ENCODE measurements around the gene H6PD. TPM values are rescaled to one million over a fixed set of nuclear protein-coding genes. Genes with fewer than 3 reads are reported as not detected.

H6PD gene
- total RNA-seq, 2 experiments from 2014 or later, result 12.9 to 13.2 TPM

DNA sequence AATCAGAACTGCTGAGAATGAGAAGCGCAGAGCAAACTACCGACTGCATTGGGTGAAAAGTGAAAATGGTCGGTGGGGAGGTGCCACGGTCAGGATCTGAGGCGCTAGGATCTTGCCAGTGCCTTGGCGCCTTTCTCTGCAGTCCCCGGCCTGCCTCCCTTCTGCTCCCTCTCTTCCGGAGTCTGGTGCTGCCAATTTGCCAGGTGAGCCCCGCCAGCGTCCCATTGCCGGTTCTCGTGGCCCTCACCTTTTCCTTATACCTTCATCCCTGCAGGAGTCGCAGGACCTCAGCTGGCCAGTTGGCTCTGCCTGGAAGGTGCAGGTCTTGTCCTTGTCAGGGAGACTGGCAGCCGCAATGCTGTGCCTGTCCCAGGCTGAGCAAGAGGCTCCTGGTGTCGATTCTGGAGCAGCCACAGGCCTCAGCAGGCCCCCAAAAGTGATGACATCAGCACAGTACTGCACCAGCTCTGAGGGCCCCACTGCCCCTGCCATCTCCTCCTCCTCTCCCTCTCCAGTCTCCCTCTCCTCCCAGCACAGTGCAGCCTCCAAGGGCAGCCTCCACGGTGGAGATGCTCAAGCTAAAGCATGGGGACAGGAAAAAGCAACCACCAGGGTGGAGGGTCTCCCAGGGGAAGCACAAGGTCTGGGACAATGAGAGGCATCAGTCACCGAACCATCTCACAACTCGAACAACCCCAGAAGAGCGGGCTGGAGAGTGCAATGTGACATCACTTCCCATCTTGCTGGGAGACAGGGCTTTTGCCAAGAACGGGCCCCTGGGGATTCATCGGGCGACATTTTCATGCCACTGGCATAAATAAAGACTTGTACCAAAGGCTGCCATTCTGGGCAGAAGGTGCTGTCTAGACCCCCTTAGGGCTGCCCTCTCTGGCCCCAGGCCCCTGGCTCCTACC is 37.1 kb upstream of the H6PD start:
- POLR2A ChIA-PET, result interaction anchor here (1.2 kb wide), 1 partner anchor 10 kb away, joined by 3 read pairs; no protein-coding TSS in a partner anchor
- Mint-ChIP-seq H3K27ac (no peak overlapping the region), H3K36me3 (ENCODE audit: low read depth) (no peaks in the 10 kb centered on the region), H3K9me3 (no peaks in the 10 kb centered on the region), H3K4me3 (no peak overlapping the region), H3K27me3 (peaks cover 64% of the 10 kb centered on the region), H3K4me1 (peaks cover 34% of the 10 kb centered on the region)
- no peak for DNase-seq
- CTCF ChIA-PET, result interaction anchor here (0.6 to 1.8 kb wide), 16 partner anchors 9 to 359 kb away, joined by 3 to 12 read pairs (median 4); partner anchors contain the start of gene H6PD

DNA sequence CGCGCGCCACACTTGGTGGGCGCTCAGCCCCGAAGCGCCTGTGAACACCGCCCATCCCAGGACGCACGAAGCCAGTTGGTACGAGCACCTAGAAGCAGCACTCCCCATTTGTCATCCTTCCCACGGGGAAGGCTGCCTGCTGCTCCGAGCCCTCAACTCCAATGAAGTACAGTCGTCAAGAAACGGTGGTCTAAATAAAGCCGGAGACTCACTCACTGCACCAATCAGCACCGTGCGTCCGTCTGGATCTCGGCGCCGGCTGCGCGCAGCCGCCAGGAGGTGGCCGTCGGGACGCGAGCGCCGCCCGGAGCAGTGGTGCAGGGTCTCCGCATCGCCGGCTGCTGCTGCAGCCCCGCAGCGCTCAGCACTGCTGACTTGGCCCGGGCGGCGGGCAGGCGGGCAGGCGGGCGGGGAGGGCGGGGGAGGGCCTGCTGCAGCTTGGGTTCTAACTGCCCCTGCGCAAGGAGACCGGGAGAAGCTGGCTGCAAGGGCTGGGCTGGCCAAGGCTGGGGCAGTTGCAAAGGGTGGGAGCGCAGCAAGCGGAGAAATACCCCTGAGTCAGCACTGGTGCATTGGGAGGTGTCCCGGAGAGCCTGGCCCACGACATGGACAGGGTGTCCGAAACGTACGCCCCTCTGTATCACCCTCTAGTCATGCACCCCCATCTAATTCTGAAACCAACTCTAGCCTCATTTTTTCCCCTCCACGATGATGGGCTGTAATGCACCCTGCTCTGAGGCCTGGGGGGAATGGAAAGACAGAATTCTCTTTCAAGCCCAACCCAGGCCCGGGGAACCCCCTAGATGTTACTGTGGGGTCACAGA is 35.8 kb upstream of the H6PD start:
- no peak overlapping the region for H3K27ac Mint-ChIP-seq
- no peak for DNase-seq
- H3K9me3 Mint-ChIP-seq, result no peaks in the 10 kb centered on the region
- no peaks in the 10 kb centered on the region for H3K36me3 Mint-ChIP-seq (ENCODE audit: low read depth)
- H3K4me3 Mint-ChIP-seq, result no peak overlapping the region
- ChIA-PET CTCF (interaction anchor here (0.6 to 1.5 kb wide), 4 partner anchors 10 to 88 kb away, joined by 3 to 4 read pairs (median 3); no protein-coding TSS in a partner anchor), POLR2A (no interaction called here)
- H3K27me3 Mint-ChIP-seq, result peaks cover 71% of the 10 kb centered on the region
- H3K4me1 Mint-ChIP-seq, result peaks cover 47% of the 10 kb centered on the region

DNA sequence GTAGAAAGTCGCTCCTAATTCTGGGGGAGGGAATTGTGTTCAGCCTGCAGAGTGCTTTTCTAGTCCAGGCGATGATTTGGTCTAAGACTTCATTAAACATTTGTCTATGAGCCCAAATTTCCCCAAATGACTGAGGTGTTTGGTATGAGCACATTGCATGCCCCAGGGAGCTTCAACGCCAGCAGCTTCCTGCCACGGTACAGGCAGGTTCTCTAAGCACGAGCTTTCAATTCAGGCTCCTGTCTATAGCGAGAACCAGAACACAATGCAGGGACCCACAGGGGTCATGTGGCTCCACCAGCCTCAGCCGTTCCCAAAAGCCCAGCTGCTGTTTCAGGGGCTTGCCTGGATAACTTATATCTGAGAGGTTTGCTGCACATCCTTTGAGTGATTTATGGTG is 34.1 kb upstream of the H6PD start:
- POLR2A ChIA-PET, result interaction anchor here (0.8 to 1.1 kb wide), 3 partner anchors 17 to 35 kb away, joined by 3 to 4 read pairs (median 3); no protein-coding TSS in a partner anchor
- Mint-ChIP-seq H3K27me3 (peaks cover 76% of the 10 kb centered on the region), H3K4me1 (peaks cover 52% of the 10 kb centered on the region), H3K9me3 (no peaks in the 10 kb centered on the region), H3K27ac (no peak overlapping the region), H3K4me3 (no peak overlapping the region), H3K36me3 (ENCODE audit: low read depth) (no peaks in the 10 kb centered on the region)
- DNase-seq, result no peak
- CTCF ChIA-PET, result interaction anchor here (0.7 to 2.3 kb wide), 5 partner anchors 14 to 90 kb away, joined by 3 to 12 read pairs (median 4); no protein-coding TSS in a partner anchor

DNA sequence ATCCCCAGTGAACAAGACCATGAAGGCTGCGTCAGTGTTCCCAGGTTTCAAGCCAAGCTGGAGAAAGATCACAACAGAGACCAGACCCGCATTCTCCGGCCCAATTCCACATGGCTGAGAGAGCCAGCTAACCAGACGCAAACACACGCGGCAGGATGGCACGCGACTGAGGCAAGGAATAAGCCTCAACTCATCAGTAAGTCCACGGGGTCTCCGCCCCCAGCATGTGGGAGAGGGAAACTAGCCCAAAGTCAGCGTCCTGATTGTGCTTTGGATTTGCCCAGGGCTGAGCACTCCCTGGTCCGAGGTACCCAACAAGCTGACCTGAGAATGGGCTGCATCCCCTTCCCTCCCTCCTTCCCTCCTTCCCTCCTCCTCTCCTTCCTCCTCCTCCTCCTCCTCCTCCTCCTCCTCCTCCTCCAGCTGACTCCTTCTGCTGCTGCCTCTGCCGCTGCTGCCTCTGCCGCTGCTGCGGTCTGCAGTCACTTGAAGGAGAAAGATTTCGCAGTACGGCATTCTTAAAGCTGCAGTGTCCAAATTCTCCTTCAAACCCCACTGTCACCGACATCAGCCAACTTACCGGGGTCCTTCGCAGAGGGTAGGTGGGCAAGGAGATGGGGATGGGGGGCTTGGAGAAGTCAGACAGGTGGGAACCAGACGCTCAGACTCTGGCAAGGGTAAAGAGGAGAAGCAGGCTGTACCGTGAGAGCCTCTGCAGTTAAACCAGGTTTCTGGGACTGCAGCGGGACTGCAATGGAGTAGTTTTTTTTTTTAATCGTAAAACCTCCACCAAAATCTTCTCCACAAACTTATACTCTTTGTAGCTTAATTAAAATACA is 33.0 kb upstream of the H6PD start:
- no peak overlapping the region for H3K27ac Mint-ChIP-seq
- peaks cover 44% of the 10 kb centered on the region for H3K4me1 Mint-ChIP-seq
- peak overlapping the region; percentile 12 for H3K4me3 Mint-ChIP-seq
- no peaks in the 10 kb centered on the region for H3K36me3 Mint-ChIP-seq (ENCODE audit: low read depth)
- ChIA-PET POLR2A (interaction anchor here (1.1 kb wide), 1 partner anchor 34 kb away, joined by 3 read pairs; no protein-coding TSS in a partner anchor), CTCF (interaction anchor here (0.8 to 2.3 kb wide), 5 partner anchors 48 to 91 kb away, joined by 3 to 12 read pairs (median 3); no protein-coding TSS in a partner anchor)
- H3K9me3 Mint-ChIP-seq, result no peaks in the 10 kb centered on the region
- peaks cover 84% of the 10 kb centered on the region for H3K27me3 Mint-ChIP-seq
- DNase-seq, result no peak

DNA sequence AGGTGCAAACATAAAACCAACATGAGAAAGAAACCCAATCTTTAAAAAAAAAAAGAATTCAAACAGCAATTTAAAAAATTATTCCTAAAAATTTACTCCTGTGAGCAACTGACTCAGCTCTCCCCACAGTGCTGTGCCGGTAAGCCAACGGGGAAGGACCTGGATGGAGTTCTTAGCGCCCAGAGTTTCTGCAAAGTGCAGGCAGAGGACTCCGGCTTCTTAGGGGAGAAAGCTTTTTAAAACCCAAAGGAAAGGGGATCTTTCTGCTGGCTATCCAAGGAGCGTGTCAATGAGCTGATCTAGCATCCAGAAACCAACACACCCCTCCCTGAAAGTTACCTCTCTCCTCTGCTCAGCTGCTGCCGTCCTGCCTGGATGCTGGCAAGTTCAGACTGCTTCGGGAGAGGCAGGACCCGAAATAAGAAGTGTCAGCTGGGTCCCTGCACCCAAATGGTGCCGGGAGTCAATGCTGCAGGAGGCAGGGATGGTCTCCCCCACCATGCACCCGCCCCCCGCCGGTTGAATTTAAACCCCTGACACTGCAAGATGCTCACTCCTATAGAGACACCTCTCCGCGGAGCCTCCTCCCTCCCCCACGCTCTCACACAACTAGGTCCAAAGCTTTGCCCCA is 32.2 kb upstream of the H6PD start:
- Mint-ChIP-seq H3K27ac (no peak overlapping the region), H3K27me3 (peaks cover 86% of the 10 kb centered on the region), H3K9me3 (no peaks in the 10 kb centered on the region), H3K4me1 (peaks cover 45% of the 10 kb centered on the region), H3K4me3 (no peak overlapping the region), H3K36me3 (ENCODE audit: low read depth) (no peaks in the 10 kb centered on the region)
- DNase-seq, result no peak
- ChIA-PET CTCF (interaction anchor here (0.8 to 2.3 kb wide), 3 partner anchors 47 to 92 kb away, joined by 3 to 12 read pairs (median 3); no protein-coding TSS in a partner anchor), POLR2A (interaction anchor here (0.6 kb wide), 1 partner anchor 51 kb away, joined by 3 read pairs; no protein-coding TSS in a partner anchor)

DNA sequence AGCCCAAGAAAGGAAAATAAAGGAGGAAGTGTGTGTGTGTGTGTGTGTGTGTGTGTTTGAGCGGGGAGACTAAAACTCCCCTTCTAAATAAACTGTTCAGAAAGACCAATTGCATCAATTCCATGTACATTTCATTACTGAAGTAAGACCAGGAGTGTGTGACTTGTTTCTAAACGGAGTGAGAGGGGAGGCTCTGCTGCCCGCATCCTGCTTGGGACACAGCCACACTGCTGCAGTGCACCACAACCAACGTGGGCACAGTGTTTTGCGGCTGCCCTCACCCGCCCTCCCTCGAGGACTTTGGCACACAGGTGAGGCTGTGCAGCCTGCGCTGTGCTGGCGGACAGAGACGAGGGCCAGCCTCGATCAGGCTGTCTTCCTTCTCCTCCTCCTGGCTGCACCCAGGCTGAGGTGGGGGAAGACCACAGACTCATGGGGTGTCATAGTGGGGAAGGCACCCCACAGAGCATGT is 31.0 kb upstream of the H6PD start:
- H3K9me3 Mint-ChIP-seq, result no peaks in the 10 kb centered on the region
- ChIA-PET CTCF (interaction anchor here (1.0 kb wide), 1 partner anchor 93 kb away, joined by 3 read pairs; no protein-coding TSS in a partner anchor), POLR2A (no interaction called here)
- H3K27ac Mint-ChIP-seq, result no peak overlapping the region
- no peak overlapping the region for H3K4me3 Mint-ChIP-seq
- H3K4me1 Mint-ChIP-seq, result peaks cover 44% of the 10 kb centered on the region
- peaks cover 80% of the 10 kb centered on the region for H3K27me3 Mint-ChIP-seq
- no peaks in the 10 kb centered on the region for H3K36me3 Mint-ChIP-seq (ENCODE audit: low read depth)
- peak; percentile 53 for DNase-seq

DNA sequence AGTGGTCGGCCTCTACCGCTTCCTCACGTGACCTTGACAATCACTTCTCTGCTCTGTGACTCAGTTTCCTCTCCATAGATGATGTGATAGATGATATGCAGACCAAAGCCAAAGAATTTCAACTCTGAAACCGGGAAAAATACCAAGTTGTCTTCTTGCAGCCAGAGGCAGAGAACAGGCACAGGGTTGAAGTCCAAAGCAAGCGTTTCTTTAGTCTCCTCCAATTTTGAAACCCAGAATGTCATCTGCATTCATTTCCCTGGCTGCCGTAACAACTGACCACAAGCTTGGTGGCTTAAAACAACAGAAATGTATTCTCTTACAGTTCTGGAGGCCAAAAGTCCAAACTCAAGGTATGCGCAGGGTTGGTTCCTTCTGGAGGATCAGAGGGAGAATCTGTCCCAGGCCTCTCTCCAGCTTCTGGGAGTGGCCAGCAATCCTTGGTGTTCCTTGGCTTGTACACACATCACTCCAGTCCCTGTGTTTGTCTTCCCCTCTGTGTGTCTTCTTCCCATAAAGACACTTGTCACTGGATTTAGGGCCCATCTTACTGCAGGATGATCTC is 30.3 kb upstream of the H6PD start:
- Mint-ChIP-seq H3K27ac (no peak overlapping the region), H3K4me1 (peaks cover 44% of the 10 kb centered on the region), H3K36me3 (ENCODE audit: low read depth) (no peaks in the 10 kb centered on the region), H3K4me3 (no peak overlapping the region), H3K9me3 (no peaks in the 10 kb centered on the region), H3K27me3 (peaks cover 75% of the 10 kb centered on the region)
- ChIA-PET CTCF (interaction anchor here (1.0 kb wide), 1 partner anchor 94 kb away, joined by 3 read pairs; no protein-coding TSS in a partner anchor), POLR2A (no interaction called here)
- DNase-seq, result no peak

DNA sequence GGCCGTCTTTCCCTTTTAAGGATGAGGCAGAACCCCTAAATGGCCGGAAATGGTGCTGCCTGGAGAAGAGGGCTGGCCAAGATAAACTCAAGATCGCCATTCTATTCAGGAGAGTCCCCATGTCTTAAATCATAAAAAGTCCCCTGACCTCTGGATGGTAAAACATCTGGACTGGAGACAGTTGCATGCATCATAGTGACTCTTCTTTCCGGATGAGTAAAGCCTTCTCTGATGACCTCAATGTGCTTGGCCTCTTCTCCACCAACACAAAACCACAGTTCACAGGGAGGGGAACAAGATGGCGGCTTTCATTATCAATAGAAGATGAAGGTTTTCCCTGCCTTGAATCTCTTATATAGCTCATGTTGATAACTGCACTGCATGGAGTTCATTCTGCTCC is 27.5 kb upstream of the H6PD start:
- Mint-ChIP-seq H3K27ac (no peak overlapping the region), H3K4me3 (no peak overlapping the region), H3K4me1 (peaks cover 28% of the 10 kb centered on the region), H3K36me3 (ENCODE audit: low read depth) (no peaks in the 10 kb centered on the region), H3K9me3 (no peaks in the 10 kb centered on the region), H3K27me3 (peaks cover 54% of the 10 kb centered on the region)
- ChIA-PET CTCF (interaction anchor here (1.4 kb wide), 1 partner anchor 97 kb away, joined by 4 read pairs; no protein-coding TSS in a partner anchor), POLR2A (no interaction called here)
- DNase-seq, result no peak

DNA sequence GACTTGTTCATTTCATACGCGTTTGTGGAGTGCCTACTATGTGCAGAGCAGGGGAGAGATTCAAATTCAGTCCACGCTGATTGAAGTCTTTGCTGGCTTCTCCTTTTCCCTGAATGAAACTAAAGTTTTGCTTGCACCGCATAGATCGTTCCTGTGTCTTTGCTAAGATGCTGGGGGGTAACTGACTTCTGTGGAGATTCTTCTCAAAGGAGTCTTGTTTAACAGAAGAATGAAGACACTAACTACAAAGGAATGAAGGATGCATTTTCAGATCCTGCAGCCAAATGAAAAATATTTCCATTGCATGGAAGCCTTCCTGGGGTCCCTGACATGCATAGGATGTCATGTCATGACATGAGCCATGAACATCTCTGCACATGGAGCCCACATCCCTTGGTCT is 26.9 kb upstream of the H6PD start:
- Mint-ChIP-seq H3K4me1 (peaks cover 23% of the 10 kb centered on the region), H3K9me3 (no peaks in the 10 kb centered on the region), H3K27ac (no peak overlapping the region), H3K36me3 (ENCODE audit: low read depth) (no peaks in the 10 kb centered on the region), H3K27me3 (peaks cover 47% of the 10 kb centered on the region), H3K4me3 (no peak overlapping the region)
- POLR2A ChIA-PET, result no interaction called here
- CTCF ChIA-PET, result interaction anchor here (1.4 kb wide), 1 partner anchor 97 kb away, joined by 4 read pairs; no protein-coding TSS in a partner anchor
- DNase-seq, result no peak

DNA sequence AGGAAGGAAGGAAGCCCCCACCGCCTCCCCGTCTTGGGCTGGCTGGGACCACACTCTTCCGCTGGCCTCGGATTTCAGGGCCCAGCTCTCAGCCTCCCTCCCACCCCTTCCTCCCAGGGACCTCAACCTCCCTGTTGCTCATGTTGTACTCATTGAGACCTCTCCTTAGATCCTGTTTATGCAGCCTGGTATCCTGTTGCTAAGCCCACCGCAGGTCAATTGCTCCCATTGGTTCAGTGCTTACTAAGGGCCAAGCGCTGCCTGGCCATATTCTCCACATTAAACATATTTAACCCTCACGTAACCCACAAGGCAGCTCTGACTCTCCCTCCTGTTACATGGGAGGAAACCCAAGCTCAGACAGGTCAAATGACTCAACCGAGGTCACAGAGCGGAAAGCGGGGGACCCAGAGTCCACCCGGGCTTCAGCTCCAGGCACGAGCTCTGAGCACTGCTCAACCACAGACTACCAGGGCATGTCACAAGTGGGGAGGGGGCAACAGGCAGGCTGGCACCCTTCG is 23.2 kb upstream of the H6PD start:
- CTCF ChIA-PET, result no interaction called here
- Mint-ChIP-seq H3K9me3 (no peaks in the 10 kb centered on the region), H3K4me1 (peaks cover 8% of the 10 kb centered on the region), H3K27me3 (peaks cover 21% of the 10 kb centered on the region), H3K4me3 (no peak overlapping the region), H3K27ac (no peak overlapping the region), H3K36me3 (ENCODE audit: low read depth) (no peaks in the 10 kb centered on the region)
- POLR2A ChIA-PET, result no interaction called here
- no peak for DNase-seq

DNA sequence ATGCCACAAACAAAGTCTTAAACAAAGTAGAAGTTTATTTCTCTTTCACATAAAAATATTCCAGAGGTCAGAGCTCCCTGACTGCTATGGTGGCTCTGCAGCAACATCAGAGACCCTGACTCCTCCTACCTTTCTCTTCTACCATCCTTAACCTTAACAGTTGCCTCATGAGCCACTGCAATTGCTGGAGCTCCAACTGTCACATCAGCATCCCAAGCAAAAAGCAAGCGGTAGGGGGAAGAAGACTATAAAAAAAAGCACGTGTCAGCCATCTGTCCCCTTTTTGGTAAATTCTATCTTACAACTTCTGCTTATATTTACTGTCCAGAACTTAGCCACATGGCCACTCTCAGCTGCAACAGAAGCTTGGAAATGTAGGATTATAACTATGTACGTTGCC is 21.8 kb upstream of the H6PD start:
- peaks cover 11% of the 10 kb centered on the region for H3K27me3 Mint-ChIP-seq
- no peak overlapping the region for H3K27ac Mint-ChIP-seq
- H3K9me3 Mint-ChIP-seq, result no peaks in the 10 kb centered on the region
- H3K4me3 Mint-ChIP-seq, result no peak overlapping the region
- ChIA-PET CTCF (interaction anchor here (1.4 kb wide), 1 partner anchor 32 kb away, joined by 3 read pairs; no protein-coding TSS in a partner anchor), POLR2A (no interaction called here)
- H3K4me1 Mint-ChIP-seq, result peaks cover 1% of the 10 kb centered on the region
- no peak for DNase-seq
- H3K36me3 Mint-ChIP-seq (ENCODE audit: low read depth), result no peaks in the 10 kb centered on the region
